SKM-1 treated with dmso at 0.1 percent for 144 hours (cell line): ENCODE results near the gene SLC5A6.
A peak's percentile ranks its signal among the peaks of the same experiment; 100 is the strongest.

ENCODE experiments used
- DNase-seq: peaks from one replicate; lab custom pipeline; 2025; ENCODE audit not compliant: unreplicated experiment; lab: John Stamatoyannopoulos, UW

Gene SLC5A6

DNA sequence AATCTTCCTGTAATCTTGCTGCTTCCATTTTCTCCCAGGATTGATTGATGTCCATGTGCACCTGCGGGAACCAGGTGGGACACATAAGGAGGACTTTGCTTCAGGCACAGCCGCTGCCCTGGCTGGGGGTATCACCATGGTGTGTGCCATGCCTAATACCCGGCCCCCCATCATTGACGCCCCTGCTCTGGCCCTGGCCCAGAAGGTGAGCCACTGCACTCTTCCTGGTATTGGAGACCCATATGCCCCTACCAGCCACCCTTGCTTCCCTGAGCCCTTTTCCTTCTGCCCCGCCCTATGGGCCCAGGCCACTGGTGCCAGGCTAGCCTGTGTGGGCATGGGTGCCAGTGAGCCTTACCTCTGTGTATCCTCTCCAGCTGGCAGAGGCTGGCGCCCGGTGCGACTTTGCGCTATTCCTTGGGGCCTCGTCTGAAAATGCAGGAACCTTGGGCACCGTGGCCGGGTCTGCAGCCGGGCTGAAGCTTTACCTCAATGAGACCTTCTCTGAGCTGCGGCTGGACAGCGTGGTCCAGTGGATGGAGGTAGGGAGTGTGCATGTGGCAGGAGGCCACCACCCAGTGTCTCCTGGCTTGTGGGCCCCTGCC is 25.4 kb upstream of the SLC5A6 start:
- no peak for DNase-seq

DNA sequence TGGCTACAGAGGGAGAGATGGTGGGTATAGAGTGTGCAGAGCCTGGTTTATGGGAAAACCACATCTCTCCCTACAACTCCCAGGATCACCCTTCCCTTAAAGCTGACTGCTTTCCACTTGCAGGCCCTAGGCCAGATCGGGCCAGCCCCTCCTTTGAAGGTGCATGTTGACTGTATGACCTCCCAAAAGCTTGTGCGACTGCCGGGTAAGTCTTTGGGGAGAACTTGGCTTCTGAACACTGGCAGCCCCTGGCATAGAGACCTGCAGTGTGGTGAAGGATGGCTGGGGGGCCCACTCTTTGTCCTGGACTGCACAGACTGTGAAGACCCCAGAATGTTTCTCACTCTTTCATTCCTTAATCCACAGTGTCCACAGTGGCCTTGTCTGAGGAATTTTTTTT is 24.6 kb upstream of the SLC5A6 start:
- no peak for DNase-seq

DNA sequence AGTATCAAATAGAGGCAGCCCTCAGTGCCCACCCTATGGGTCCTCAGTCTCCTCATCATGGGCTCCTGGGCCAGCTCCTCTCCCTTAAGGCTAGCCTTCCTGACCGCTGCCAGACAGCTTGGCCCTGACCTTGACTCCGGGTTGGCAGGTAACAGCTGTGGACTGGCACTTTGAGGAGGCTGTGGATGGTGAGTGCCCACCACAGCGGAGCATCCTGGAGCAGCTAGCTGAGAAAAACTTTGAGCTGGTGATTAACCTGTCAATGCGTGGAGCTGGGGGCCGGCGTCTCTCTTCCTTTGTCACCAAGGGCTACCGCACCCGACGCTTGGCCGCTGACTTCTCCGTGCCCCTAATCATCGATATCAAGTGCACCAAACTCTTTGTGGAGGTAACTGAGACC is 24.1 kb upstream of the SLC5A6 start:
- DNase-seq = no peak

DNA sequence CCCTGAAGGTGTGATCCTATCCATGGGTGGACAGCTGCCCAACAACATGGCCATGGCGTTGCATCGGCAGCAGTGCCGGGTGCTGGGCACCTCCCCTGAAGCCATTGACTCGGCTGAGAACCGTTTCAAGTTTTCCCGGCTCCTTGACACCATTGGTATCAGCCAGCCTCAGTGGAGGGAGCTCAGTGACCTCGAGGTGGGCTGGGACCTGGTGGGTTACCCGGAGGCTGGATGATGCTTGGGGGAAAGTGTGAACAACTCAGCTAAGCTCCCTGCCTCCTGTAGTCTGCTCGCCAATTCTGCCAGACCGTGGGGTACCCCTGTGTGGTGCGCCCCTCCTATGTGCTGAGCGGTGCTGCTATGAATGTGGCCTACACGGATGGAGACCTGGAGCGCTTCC is 21.3 kb upstream of the SLC5A6 start:
- DNase-seq = no peak

DNA sequence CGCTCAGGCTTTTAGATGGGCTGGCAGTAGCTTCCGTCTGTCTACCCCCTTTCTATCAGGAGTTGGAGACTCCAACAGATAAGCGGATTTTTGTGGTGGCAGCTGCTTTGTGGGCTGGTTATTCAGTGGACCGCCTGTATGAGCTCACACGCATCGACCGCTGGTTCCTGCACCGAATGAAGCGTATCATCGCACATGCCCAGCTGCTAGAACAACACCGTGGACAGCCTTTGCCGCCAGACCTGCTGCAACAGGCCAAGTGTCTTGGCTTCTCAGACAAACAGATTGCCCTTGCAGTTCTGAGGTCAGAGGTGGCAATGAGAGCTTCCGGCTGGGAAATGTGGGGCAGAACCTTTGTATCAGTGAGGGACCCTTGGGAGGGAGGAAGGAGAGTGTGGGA is 19.9 kb upstream of the SLC5A6 start:
- DNase-seq = no peak

DNA sequence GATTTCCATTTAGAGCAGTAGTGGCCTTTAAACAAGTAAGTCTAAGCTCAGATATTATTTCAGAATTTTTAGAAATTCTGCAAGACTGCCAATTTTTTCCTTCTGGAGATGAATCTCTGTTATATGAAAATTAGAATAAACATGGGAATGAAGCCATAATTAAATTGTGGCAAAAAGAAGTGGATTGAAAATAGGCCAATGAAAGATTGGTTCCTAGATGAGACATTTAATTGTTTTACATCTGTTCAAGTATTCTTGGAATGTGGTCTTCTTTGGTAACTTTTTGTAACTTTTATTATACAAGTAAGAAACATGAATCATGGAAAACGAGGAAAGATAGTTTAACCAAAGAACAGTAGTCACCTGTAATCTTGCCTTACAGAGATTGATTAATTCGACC is 15.4 kb upstream of the SLC5A6 start:
- DNase-seq = no peak

DNA sequence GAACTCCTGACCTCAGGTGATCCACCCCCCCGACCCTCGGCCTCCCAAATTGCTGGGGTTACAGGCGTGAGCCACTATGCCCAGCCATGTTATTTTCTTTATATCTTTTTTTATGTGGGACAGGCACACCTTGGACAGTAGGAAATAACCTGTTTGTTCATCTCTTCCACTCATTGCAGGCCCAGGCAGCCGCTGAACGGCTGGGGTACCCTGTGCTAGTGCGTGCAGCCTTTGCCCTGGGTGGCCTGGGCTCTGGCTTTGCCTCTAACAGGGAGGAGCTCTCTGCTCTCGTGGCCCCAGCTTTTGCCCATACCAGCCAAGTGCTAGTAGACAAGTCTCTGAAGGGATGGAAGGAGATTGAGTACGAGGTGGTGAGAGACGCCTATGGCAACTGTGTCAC is 13.5 kb upstream of the SLC5A6 start:
- DNase-seq = no peak

DNA sequence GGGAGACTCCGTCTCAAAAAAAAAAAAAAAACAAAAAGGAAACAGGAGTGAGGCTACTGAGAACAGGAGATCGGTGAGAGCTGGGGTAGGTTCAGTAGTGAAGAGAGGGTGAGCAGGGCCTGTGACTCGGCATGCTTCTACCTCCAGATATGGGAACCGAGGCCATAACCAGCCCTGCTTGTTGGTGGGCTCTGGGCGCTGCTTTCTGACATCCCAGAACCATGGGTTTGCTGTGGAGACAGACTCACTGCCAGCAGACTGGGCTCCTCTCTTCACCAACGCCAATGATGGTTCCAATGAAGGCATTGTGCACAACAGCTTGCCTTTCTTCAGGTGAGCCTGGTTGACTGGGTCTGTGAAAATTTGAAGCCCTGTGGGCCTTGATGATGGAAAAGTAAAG is 11.3 kb upstream of the SLC5A6 start:
- no peak for DNase-seq

DNA sequence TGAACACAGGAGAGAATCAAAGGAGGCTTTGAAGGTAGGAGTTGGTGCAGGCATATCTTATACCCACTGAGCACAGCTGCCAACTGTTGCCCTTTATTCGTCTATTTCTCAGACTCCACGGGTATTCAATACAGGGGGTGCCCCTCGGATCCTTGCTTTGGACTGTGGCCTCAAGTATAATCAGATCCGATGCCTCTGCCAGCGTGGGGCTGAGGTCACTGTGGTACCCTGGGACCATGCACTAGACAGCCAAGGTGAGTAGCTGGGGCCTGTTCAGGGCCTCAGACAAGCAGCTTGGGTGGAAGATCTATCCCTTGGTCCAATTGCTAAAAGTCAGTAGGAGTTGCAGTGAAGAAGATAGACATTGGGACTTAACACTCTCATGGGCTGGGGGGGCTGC is 10.3 kb upstream of the SLC5A6 start:
- DNase-seq = no peak

DNA sequence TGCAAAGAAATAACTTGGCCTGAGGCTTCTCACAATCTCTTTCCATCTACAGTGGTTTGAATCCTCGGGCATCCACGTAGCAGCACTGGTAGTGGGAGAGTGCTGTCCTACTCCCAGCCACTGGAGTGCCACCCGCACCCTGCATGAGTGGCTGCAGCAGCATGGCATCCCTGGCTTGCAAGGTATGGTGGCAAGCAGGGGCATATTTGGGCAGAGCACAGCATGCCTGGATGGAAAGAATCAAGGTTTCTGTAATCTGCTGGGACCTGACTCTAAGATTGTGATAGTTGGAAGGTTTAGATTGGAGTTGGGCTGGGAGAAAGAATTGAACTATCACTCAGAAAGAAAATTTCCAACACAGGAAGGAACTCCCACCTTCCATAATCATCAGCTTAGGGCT is 9.1 kb upstream of the SLC5A6 start:
- no peak for DNase-seq

DNA sequence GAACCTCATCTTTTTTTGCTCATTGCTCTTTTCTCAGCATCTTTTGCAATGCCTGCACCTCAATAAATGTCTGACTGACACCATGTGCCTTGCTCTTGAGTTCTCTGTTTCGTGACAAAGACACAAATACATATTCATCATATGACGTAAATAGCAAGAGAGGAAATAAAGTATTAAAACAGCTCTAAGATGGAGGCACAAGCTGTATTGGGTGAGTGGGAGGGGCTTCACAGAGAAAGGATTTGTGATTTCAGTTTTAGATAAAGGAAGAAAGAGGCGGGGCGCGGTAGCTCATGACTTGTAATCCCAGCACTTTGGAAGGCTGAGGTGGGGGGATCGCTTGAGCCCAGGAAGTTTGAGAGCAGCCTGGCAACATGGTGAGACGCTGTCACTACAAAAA is 8.0 kb upstream of the SLC5A6 start:
- DNase-seq = no peak

DNA sequence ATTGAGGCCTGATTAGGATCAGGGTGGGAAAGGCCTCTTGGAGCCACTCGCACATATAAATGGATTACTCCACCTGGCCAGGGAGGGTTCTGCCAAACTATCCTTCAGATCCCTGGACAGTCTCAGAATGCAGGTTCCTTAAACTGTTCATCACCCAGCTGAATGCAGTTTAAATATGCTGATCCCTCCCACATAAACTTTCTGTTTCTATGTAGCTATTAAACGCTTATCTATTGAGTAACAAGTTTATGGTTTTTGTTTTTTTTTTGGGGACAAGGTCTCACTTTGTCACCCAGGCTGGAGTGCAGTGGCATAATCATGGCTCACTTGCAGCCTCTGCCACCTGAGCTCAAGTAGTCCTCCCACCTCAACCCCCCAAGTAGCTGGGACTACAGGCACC is 7.0 kb upstream of the SLC5A6 start:
- no peak for DNase-seq

DNA sequence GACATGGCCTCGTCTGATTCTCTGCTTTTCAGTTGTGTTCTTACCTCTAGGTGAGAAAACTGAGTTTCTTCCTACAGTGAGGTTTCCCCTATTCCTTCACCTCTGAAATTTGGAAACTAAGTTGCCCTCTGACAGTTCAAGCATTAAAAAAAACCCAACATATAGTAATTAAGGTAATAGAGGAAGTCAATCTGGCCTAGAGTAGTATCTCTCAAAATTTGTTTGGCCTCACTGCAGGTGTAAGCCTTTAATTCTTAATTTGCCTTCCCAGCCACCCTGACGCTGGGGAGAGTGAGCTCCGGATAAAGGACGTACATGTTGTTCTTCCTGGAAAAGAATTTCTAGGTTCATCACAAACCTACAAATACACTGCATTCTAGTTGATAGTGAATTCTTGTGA is 6.5 kb upstream of the SLC5A6 start:
- no peak for DNase-seq

DNA sequence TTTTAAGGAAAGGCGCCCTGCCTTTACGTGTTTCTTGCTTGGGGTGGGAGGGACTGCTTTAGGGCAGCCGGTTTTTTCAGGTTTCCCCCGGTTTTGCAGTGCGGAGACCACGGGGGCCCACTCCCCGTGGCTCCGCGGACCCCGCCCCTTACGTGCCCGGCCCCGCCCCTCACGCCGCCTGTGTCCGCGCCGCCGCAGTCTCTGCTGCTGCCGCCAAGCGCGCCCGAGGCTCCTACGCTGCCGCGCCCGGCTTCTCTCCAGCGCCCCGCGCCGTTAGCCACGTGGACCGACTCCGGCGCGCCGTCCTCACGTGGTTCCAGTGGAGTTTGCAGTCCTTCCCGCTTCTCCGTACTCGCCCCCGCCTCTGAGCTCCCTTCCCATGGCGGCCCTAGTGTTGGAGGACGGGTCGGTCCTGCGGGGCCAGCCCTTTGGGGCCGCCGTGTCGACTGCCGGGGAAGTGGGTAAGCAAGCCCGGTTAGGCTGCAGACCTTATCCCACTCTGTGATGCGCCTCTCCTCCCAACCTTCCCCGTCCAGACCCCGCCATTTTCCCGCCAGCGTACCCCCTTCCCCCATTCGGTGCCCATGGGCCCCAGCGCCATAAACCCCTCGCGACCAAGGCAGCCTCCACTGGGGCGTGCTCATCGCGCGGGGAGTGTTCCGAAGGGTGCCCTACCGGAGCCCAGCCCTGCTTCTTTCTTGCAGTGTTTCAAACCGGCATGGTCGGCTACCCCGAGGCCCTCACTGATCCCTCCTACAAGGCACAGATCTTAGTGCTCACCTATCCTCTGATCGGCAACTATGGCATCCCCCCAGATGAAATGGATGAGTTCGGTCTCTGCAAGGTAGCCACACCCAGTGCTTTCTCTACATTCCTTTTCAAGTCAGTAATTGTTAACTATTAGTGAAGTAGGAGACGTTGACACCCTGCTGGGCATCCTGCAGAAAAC is 5.4 kb upstream of the SLC5A6 start, which contains the start of gene CAD:
Gene CAD, plus strand, starts transcription at position 197 of the 949 bp plus-strand sequence. Its CDS starts 183 bp downstream, at position 380.
- peak; percentile 85 for DNase-seq

DNA sequence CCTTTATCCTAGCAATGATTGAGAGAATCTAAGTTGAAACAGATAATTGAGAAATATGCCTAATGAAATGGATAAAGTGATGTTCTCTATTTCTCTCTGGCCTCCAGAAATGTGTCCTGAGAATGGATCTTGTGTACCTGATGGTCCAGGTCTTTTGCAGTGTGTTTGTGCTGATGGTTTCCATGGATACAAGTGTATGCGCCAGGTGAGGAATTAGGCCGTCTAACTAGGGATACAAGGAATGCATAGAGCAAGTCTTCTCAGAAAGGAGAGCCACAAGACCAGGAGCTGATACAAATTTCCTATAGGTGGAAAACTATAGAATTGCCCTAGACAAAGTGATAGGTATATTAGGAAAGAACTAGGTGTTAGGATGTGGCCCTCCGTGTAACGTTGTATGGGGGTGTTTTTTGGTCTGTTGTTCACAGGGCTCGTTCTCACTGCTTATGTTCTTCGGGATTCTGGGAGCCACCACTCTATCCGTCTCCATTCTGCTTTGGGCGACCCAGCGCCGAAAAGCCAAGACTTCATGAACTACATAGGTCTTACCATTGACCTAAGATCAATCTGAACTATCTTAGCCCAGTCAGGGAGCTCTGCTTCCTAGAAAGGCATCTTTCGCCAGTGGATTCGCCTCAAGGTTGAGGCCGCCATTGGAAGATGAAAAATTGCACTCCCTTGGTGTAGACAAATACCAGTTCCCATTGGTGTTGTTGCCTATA is 4.5 kb upstream of the SLC5A6 start:
- no peak for DNase-seq

DNA sequence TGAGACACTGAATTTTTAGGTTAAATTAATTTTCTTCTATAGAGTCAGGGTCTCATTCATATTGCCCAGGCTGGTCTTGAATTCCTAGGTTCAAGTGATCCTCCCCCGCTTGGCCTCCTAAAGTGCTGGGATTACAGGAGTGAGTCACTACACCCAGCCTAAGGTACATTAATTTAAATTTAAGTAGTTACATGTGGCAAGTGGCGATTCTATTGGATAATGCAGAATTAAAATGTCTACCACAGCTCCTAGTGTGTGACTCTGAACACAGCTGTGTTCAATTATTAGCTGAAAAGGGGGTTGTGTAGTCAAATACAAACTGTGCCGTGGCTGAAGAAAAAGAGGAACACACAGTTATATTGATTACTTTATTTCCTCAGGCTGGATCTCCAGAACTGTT is 2.9 kb upstream of the SLC5A6 start:
- DNase-seq = no peak

DNA sequence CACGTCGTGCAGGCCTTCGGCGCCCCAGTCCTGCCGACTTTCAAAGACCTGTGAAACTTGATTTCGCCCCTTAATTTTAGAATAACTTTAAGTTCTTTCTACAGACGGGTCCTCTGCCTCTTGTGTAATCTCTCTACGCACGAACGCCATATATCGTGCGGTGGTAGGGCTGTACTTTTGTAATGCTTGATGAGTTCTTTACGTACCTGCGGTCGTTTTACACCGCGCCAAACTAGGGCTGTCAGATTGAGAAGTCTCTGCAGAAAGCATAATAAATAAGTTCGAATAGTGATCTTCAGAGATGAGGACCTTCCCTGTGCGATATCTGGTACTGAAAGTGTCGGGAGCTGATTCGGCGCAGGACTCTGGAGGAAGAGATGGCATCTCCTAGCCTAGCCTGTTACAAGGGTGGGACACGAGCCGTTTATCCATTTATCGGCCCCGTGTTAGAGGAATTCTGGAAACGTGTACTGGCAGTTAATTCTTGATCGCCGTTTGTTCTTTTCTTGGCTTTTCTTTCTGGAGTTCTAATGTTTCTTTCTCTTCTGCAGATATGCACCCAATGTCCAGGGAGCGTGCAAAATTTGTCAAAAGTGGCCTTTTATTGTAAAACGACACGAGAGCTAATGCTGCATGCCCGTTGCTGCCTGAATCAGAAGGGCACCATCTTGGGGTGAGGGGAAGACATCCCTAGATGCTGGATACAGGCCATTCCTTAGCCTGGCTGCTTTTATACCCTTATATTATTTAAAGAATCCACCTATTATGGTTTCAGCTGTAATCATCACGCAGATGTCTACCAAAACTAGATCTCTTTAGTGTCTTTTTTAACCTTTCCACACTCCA is 781 bp upstream of the SLC5A6 start:
- peak; percentile 47 for DNase-seq

DNA sequence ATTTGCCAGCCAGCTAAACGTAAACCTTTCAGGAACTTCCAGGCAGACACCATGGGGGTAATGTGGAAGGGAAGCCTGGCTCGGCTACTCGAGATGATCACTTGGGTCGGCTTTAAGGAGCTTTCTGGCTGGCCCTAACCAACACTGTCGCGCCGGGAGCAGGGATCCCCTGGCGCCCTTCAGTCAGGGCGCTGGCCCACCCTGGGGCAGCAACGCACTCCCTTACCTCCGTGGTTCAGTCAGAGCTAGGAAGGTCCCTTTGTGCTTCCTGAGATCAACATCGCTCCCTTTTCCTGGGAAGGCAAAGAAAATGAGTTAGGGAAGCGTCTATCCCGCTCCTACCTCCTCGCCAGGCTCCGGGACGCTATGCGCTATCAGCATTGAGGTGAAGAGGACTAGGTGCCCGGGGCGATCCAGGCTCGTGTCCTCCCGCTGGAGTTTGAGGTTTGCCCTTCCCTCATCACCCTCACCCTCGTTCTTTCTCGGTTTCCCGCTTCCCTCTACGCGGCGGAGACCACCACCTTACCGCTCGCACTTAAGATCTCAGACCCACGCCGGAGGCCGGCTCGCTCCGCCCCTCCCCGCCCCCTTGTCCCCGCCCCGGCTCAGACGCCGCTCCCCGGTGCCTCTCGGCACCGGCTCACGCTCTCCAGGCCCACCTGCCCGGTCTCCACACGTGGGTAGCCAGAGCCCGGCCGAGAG is 676 bp downstream of the SLC5A6 start:
- DNase-seq = peak; percentile 61

DNA sequence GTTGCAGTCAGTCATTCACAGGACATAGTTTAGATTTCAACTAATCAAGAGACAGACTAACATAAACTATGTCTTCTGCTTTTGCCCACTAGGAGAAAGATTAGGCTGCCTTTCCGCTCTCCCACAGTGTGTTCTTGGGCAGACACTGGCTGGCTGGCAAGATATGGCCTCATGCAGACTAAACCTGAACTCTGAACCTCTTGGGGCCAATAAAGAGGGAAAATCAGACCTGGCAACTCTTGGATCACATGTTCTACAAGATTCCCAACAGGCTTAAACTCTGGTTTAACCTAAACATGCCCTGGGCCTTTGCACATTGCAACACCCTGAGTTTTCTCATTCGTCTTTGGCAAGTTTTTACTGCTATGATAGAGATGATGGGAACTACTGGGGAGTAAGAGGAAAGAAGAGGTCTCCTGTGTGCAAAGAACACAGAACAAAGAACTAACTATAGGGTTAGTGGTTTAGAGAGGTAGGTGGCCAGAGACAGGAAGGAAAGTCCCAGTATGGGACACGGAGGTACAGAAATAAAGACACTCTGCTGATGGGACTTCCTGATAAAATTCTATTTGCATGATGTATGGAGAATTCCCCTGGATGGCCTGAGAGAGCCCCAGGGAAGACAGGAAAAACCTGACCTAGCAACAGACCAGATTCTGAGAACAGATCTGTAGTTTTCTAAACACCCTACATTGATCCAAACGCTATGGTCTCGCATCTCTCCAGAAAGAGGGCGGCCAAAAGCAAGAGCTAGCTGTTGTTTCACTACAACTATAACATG is 2.3 kb downstream of the SLC5A6 start:
- no peak for DNase-seq
